ENCODE measurements around the gene WWOX. TPM values are rescaled to one million over a fixed set of nuclear protein-coding genes. Genes with fewer than 3 reads are reported as not detected.

WWOX gene
- total RNA-seq, 1 experiment from 2014 or later: 15.6 TPM

DNA sequence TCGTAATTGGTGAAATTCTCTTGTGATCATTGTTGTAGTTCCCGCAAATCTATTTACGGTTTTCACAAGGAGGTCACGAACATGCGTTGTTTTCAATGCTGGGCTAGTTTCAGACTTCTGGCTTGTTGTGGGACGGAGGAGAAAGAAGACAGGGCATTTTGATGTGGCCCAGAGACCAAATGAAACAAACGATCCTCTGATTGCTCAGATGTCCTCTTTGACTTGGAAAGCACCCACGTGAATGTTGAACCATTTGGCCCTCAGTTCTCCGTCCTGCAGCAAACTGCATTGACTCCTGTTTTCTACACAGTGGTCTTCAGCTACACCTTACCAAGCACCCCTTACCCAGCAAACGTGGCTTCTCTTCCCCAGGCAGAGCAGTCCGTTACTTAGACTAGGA lies 391.0 kb downstream of the WWOX start:
- Histone ChIP-seq H4K5ac (ENCODE audit: insufficient read length, low read depth, low read length) (no peak overlapping the region), H3T11ph (ENCODE audit: low read length) (no peak overlapping the region), H3K79me1 (ENCODE audit: insufficient read depth, low read depth, low read length, poor library complexity, severe bottlenecking) (no peaks in the 10 kb centered on the region), H3K4ac (ENCODE audit: low read depth, low read length) (no peak overlapping the region), H3K23me2 (ENCODE audit: insufficient read length, low read depth, low read length, poor library complexity, severe bottlenecking) (no peaks in the 10 kb centered on the region), H3K4me2 (ENCODE audit: insufficient read depth, insufficient read length, low read length) (no peak overlapping the region), H3K27ac (ENCODE audit: insufficient read length, low read depth, low read length) (no peak overlapping the region), H4K20me1 (ENCODE audit: control insufficient read depth, insufficient read depth, insufficient read length) (no peaks in the 10 kb centered on the region), H2BK120ac (ENCODE audit: low read depth, low read length, poor library complexity, severe bottlenecking) (no peak overlapping the region), H3K9me3 (ENCODE audit: control insufficient read depth, low read depth, low read length) (no peaks in the 10 kb centered on the region), H3K23ac (ENCODE audit: insufficient read length, low read depth, low read length) (no peak overlapping the region), H4K8ac (replicated peaks; ENCODE audit: insufficient read length, low read depth, low read length) (no peak overlapping the region), H2AFZ (ENCODE audit: low read length) (no peak overlapping the region), H4K91ac (ENCODE audit: insufficient read length, low read depth, low read length) (no peak overlapping the region), H2BK20ac (ENCODE audit: low read depth, low read length, poor library complexity, severe bottlenecking) (no peak overlapping the region), H3K9ac (ENCODE audit: extremely low read depth, insufficient read length, low read length) (no peak overlapping the region), H2BK5ac (ENCODE audit: insufficient read length, low read length) (no peak overlapping the region), H3K27me3 (ENCODE audit: insufficient read depth, low read length) (no peaks in the 10 kb centered on the region), H3K79me2 (ENCODE audit: insufficient read depth, low read length) (no peaks in the 10 kb centered on the region), H2AK5ac (ENCODE audit: insufficient read length, low read length) (no peak overlapping the region), H2BK12ac (ENCODE audit: insufficient read length, low read depth, low read length) (no peak overlapping the region), H3K18ac (ENCODE audit: insufficient read length, low read depth, low read length) (no peak overlapping the region), H3K56ac (ENCODE audit: insufficient read length, low read depth, low read length) (no peak overlapping the region), H3K4me1 (ENCODE audit: insufficient read depth, low read length) (0 out of 2 replicates have a peak, but pooled peaks cover 2% of the 10 kb centered on the region), H3K14ac (ENCODE audit: insufficient read depth, low read length) (no peak overlapping the region), H2BK15ac (ENCODE audit: low read depth, low read length) (no peak overlapping the region)
- Mint-ChIP-seq H3K27ac (no peak overlapping the region; a peak in 1 of 7 replicates), H3K27me3 (ENCODE audit: low read depth) (no peaks in the 10 kb centered on the region), H3K36me3 (ENCODE audit: insufficient read depth in 1 of 3, low read depth in 3 of 3) (peaks cover 0 to 3% (median 0%) of the 10 kb centered on the region in 3 experiments; a peak in 2 of 7 replicates), H3K4me3 (no peak overlapping the region), H3K4me1 (peaks cover 10 to 13% of the 10 kb centered on the region in 2 experiments), H3K9me3 (no peaks in the 10 kb centered on the region; a peak in 1 of 5 replicates)
- no peak for DNase-seq
- TF ChIP-seq, protein P1, sequence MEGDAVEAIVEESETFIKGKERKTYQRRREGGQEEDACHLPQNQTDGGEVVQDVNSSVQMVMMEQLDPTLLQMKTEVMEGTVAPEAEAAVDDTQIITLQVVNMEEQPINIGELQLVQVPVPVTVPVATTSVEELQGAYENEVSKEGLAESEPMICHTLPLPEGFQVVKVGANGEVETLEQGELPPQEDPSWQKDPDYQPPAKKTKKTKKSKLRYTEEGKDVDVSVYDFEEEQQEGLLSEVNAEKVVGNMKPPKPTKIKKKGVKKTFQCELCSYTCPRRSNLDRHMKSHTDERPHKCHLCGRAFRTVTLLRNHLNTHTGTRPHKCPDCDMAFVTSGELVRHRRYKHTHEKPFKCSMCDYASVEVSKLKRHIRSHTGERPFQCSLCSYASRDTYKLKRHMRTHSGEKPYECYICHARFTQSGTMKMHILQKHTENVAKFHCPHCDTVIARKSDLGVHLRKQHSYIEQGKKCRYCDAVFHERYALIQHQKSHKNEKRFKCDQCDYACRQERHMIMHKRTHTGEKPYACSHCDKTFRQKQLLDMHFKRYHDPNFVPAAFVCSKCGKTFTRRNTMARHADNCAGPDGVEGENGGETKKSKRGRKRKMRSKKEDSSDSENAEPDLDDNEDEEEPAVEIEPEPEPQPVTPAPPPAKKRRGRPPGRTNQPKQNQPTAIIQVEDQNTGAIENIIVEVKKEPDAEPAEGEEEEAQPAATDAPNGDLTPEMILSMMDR (conservative IDR thresholded peaks at IDR 0.05): no peak
- no CpG with 5 or more reads among the region's 11 CpGs for WGBS (ENCODE audit: extremely low coverage, insufficient read length, low lambda C conversion rate)
